ENCODE measurements around the gene CROCC2.

The CROCC2 gene

GRCh38 chr2:241025639-241026038, 119.5 kb downstream of the CROCC2 start:
- DNase-seq: no peak

- DNase-seq: no peak
Measured at GRCh38 chr2:241029599-241030332, 123.6 kb downstream of the CROCC2 start.

GRCh38 chr2:241030333-241030680, 124.2 kb downstream of the CROCC2 start:
- DNase-seq: no peak

GRCh38 chr2:241030883-241031282, 124.7 kb downstream of the CROCC2 start:
- no peak for DNase-seq

- DNase-seq: no peak
Measured at GRCh38 chr2:241031436-241032165, 125.5 kb downstream of the CROCC2 start.

GRCh38 chr2:241033336-241033987, 127.3 kb downstream of the CROCC2 start:
- no peak for DNase-seq

- no peak for DNase-seq
Measured at GRCh38 chr2:241033994-241034393, 127.9 kb downstream of the CROCC2 start.

- no peak for DNase-seq
Measured at GRCh38 chr2:241034490-241035141, 128.5 kb downstream of the CROCC2 start.

- no peak for DNase-seq
Measured at GRCh38 chr2:241035142-241035817, 129.1 kb downstream of the CROCC2 start.

GRCh38 chr2:241035818-241036396, 129.8 kb downstream of the CROCC2 start:
- DNase-seq: no peak

- DNase-seq: no peak
Measured at GRCh38 chr2:241036397-241036963, 130.3 kb downstream of the CROCC2 start.

GRCh38 chr2:241036964-241037421, 130.9 kb downstream of the CROCC2 start:
- DNase-seq: no peak

- DNase-seq: no peak
Measured at GRCh38 chr2:241037498-241037897, 131.4 kb downstream of the CROCC2 start.

GRCh38 chr2:241038374-241039180, 132.4 kb downstream of the CROCC2 start:
- no peak for DNase-seq

GRCh38 chr2:241039416-241039815, 133.3 kb downstream of the CROCC2 start:
- no peak for DNase-seq

GRCh38 chr2:241040081-241040803, 134.1 kb downstream of the CROCC2 start:
- DNase-seq: no peak

GRCh38 chr2:241041589-241042158, 135.5 kb downstream of the CROCC2 start:
- no peak for DNase-seq

Data from NCI-H187 treated with DMSO at 0.1 percent for 48 hours (cell line).